Neural cell (in vitro differentiated cells): ENCODE data around the gene COL13A1.

Experiments used
- CTCF ChIP-seq: fragments of 450-650 bp; IDR thresholded peaks from 2 replicates; pipeline ENCODE4 v1.5.1; 2014; ENCODE audit warnings: antibody characterized with exemption, mild to moderate bottlenecking, moderate library complexity; ENCODE audit not compliant: poor library complexity, severe bottlenecking
- EP300 ChIP-seq: fragments of 450-650 bp; conservative IDR thresholded peaks from 2 replicates; pipeline ENCODE4 v1.6.1; 2014; ENCODE audit warnings: antibody characterized with exemption, mild to moderate bottlenecking, moderate library complexity; ENCODE audit not compliant: poor library complexity, severe bottlenecking
- POLR2AphosphoS5 ChIP-seq: IDR thresholded peaks from 2 replicates; pipeline ENCODE4 v1.6.1; 2012

- no peak for TF ChIP-seq CTCF
- TF ChIP-seq POLR2AphosphoS5, result no peak
- TF ChIP-seq EP300, result no peak
These were observed 198.6 kb downstream of the COL13A1 start for GRCh38 chr10:70000262-70000661.
